IMR-90 (cell line): Measurements from ENCODE around the gene ATP2B2.

Experiments used
- CEBPB ChIP-seq: IDR thresholded peaks from 2 replicates; pipeline ENCODE4 v1.6.1; 2012; ENCODE audit warnings: low read depth, low read length, improper control_type of control experiment
- MXI1 ChIP-seq: IDR thresholded peaks from 2 replicates; pipeline ENCODE4 v1.6.1; 2012; ENCODE audit warnings: low read depth, mild to moderate bottlenecking, low read length, moderate library complexity, borderline replicate concordance
- POLR2A ChIP-seq: IDR thresholded peaks from 2 replicates; pipeline ENCODE4 v1.6.1; 2012; ENCODE audit warnings: mild to moderate bottlenecking, low read depth, low read length

DNA sequence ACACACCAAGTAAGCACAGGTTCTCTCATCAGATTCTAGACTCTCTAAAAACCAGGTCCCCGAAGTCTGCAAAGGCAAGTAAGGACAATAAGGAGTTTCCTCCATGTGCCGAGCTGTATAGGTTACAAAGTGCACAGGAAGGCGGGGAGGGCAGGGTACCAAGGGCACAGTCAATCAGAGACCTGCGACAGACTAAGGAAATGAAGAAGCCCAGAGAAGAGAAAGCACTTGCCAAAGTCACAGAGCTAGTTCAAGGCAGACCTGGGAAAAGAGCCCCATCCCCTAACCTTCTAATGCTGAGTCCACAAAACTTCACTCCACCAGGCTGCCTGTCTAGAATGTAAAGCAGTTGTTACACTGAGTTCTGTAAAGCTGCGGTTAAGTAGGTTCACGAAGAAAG lies 186.1 kb downstream of the ATP2B2 start:
- TF ChIP-seq CEBPB = no peak
- no peak for TF ChIP-seq POLR2A
- TF ChIP-seq MXI1 = no peak
